ENCODE measurements around the gene PITPNB. TPM values are rescaled to one million over a fixed set of nuclear protein-coding genes. Genes with fewer than 3 reads are reported as not detected.

PITPNB gene
- total RNA-seq, 4 donors from 2014 or later, result 34.7 to 47.6 (median 40.4) TPM

DNA sequence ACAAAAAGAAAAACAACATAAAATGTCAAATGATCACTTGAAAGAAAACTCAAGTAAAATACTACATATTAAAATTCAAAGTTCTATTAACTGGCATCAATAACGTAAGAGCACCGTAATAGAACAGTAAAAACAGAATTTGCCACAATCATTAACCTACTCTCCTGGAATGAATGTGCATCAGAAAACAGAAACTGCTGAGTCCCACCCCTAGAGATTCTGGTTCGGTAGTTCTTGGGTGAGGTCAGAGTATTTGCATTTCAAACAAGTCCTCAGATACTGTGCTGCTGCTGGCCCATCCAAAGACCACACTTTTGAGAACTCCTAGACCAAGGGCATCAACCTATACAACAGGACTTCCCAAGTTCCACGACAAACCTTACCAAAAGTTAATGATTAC, 23.5 kb downstream of the PITPNB start:
- Histone ChIP-seq H3K36me3 (peaks cover 73% of the 10 kb centered on the region), H3K4me3 (no peak overlapping the region), H3K27ac (no peak overlapping the region), H3K9me3 (no peaks in the 10 kb centered on the region), H3K4me1 (no peaks in the 10 kb centered on the region), H3K27me3 (no peaks in the 10 kb centered on the region)
- TF ChIP-seq, protein P1, sequence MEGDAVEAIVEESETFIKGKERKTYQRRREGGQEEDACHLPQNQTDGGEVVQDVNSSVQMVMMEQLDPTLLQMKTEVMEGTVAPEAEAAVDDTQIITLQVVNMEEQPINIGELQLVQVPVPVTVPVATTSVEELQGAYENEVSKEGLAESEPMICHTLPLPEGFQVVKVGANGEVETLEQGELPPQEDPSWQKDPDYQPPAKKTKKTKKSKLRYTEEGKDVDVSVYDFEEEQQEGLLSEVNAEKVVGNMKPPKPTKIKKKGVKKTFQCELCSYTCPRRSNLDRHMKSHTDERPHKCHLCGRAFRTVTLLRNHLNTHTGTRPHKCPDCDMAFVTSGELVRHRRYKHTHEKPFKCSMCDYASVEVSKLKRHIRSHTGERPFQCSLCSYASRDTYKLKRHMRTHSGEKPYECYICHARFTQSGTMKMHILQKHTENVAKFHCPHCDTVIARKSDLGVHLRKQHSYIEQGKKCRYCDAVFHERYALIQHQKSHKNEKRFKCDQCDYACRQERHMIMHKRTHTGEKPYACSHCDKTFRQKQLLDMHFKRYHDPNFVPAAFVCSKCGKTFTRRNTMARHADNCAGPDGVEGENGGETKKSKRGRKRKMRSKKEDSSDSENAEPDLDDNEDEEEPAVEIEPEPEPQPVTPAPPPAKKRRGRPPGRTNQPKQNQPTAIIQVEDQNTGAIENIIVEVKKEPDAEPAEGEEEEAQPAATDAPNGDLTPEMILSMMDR (IDR thresholded peaks at IDR 0.05), result no peak
- no peak for TF ChIP-seq POLR2A (IDR thresholded peaks at IDR 0.05)
- TF ChIP-seq EP300 (IDR thresholded peaks at IDR 0.05), result no peak
- TF ChIP-seq POLR2AphosphoS5 (IDR thresholded peaks at IDR 0.05), result no peak
- WGBS, result 79% methylated on average over 4 of the region's 4 CpGs
- DNase-seq (ENCODE audit: low spot score in 2 of 2), result no peak

DNA sequence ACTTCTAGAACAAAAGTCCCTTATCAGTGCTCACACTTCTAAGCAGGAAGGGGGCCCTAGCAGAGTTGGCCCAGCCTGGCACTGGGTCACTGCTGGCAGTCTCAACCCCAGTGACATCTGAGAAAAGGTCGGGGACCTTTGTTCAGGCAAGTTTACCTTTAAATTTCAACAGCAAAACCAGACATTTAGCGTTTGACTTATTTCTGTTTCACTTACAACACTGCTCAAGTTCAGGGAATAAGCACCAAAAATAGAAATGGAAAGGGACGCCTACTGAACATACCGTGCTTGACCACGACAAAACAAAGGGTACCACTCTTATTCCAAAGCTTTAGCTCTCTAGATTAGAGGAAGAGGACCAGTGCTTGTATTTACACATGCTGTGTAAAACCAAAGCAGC, 26.2 kb downstream of the PITPNB start:
- no peak overlapping the region for H3K27ac ChIP-seq
- TF ChIP-seq EP300 (IDR thresholded peaks at IDR 0.05) (no peak), POLR2AphosphoS5 (IDR thresholded peaks at IDR 0.05) (no peak), POLR2A (IDR thresholded peaks at IDR 0.05) (no peak)
- TF ChIP-seq, protein P1 (IDR thresholded peaks at IDR 0.05), result no peak
- H3K27me3 ChIP-seq, result no peaks in the 10 kb centered on the region
- DNase-seq (ENCODE audit: low spot score in 2 of 2), result no peak
- no peak overlapping the region for H3K4me3 ChIP-seq
- H3K36me3 ChIP-seq, result peaks cover 86% of the 10 kb centered on the region
- H3K4me1 ChIP-seq, result peaks cover 9% of the 10 kb centered on the region
- 80% methylated on average over 5 of the region's 5 CpGs for WGBS
- H3K9me3 ChIP-seq, result no peaks in the 10 kb centered on the region

DNA sequence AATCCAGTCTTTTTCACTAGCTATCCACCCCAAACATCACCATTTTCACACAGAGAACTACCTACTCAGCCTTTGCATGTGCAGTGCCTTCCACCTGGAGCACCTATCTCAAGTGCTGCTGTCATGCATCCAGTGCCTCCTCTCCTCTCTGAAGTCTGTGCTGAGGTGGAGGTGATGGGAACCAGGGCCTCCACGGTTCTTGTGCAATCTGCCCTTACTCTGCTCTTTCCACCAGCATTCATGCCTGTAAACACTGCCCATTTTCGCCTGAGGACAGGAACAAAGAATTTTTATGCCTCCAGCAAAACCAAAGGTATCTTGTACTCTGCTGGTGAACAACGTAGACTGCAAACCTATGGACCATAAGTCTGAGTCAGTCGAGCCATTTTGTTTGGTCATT, 27.0 kb downstream of the PITPNB start:
- DNase-seq (ENCODE audit: low spot score in 2 of 2), result no peak
- no peaks in the 10 kb centered on the region for H3K27me3 ChIP-seq
- peaks cover 85% of the 10 kb centered on the region for H3K36me3 ChIP-seq
- no peaks in the 10 kb centered on the region for H3K9me3 ChIP-seq
- H3K27ac ChIP-seq, result no peak overlapping the region
- H3K4me1 ChIP-seq, result peaks cover 12% of the 10 kb centered on the region
- 85% methylated on average over 4 of the region's 4 CpGs for WGBS
- no peak overlapping the region for H3K4me3 ChIP-seq
- TF ChIP-seq EP300 (IDR thresholded peaks at IDR 0.05) (no peak), POLR2AphosphoS5 (IDR thresholded peaks at IDR 0.05) (no peak), POLR2A (IDR thresholded peaks at IDR 0.05) (no peak)
- TF ChIP-seq, protein P1 (IDR thresholded peaks at IDR 0.05), result no peak

DNA sequence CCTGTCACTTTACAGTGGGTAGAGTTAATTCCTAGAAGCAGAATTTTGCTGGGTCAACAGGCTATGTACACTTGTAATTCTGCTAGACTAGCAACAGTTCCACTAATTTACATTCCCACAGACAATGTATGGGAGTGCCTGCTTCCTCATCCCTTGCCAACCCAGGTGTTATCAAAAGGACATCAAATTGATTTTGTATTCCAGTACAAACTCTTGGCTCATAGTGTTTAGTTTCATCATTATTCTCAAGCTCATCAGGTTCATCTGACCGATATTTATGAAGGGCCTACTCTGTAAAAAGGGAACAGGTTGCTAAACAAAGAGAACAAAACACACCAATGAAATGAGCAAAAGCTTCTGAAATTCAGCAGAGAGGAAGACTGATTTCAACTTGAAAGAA, 30.7 kb downstream of the PITPNB start:
- no peak for DNase-seq (ENCODE audit: low spot score in 2 of 2)
- no peak overlapping the region for H3K4me3 ChIP-seq
- peaks cover 71% of the 10 kb centered on the region for H3K36me3 ChIP-seq
- TF ChIP-seq EP300 (IDR thresholded peaks at IDR 0.05), result no peak
- no peak for TF ChIP-seq POLR2AphosphoS5 (IDR thresholded peaks at IDR 0.05)
- TF ChIP-seq POLR2A (IDR thresholded peaks at IDR 0.05), result no peak
- TF ChIP-seq, protein P1 (IDR thresholded peaks at IDR 0.05), result no peak
- H3K27me3 ChIP-seq, result no peaks in the 10 kb centered on the region
- 68% methylated on average over 1 of the region's 1 CpG for WGBS
- no peaks in the 10 kb centered on the region for H3K9me3 ChIP-seq
- no peak overlapping the region for H3K27ac ChIP-seq
- H3K4me1 ChIP-seq, result peaks cover 19% of the 10 kb centered on the region

DNA sequence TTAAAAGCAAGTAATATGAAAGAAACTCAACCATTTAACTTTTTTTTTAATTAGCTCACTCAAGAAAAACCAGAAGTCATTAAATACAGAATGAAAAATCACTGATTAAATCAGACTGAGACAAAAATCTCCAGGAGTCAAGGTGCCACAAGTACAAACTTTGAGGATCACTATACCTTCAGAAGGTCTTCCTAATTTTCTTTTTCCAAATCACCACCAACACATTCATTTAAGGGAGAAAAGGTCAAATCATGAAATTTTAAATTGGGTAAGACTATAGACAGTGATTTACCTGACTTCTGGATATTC, 32.3 kb downstream of the PITPNB start:
- H3K4me1 ChIP-seq, result peaks cover 20% of the 10 kb centered on the region
- TF ChIP-seq, protein P1 (IDR thresholded peaks at IDR 0.05), result no peak
- TF ChIP-seq POLR2A (IDR thresholded peaks at IDR 0.05), result no peak
- TF ChIP-seq POLR2AphosphoS5 (IDR thresholded peaks at IDR 0.05), result no peak
- no peak for TF ChIP-seq EP300 (IDR thresholded peaks at IDR 0.05)
- no peaks in the 10 kb centered on the region for H3K27me3 ChIP-seq
- H3K36me3 ChIP-seq, result peaks cover 57% of the 10 kb centered on the region
- no peaks in the 10 kb centered on the region for H3K9me3 ChIP-seq
- H3K27ac ChIP-seq, result no peak overlapping the region
- no peak for DNase-seq (ENCODE audit: low spot score in 2 of 2)
- H3K4me3 ChIP-seq, result no peak overlapping the region

All from suprapubic skin (tissue), 4 donors.